PFSK-1 (cell line): ENCODE data around the gene TTLL7.

Experiments used
- FOXP2 ChIP-seq: optimal IDR thresholded peaks from 2 replicates; pipeline ENCODE3; 2011; ENCODE audit warnings: borderline replicate concordance, control low read depth, inconsistent platforms; ENCODE audit not compliant: insufficient read depth; ENCODE audit errors: extremely low read length, extremely low read depth
- POLR2AphosphoS5 ChIP-seq: IDR thresholded peaks from 2 replicates; pipeline ENCODE4 v1.6.1; 2012; ENCODE audit warnings: low read depth, mild to moderate bottlenecking, control low read depth, low read length, moderate library complexity
- REST ChIP-seq, 2 experiments: IDR thresholded peaks; 2 replicates each; pipeline versions ENCODE4 v1.6.1 to v1.8.0; 2011 to 2012; ENCODE audit warnings: low read depth in 2 of 2, low read length in 2 of 2, control low read depth in 1 of 2, inconsistent platforms in 1 of 2, mild to moderate bottlenecking in 1 of 2, moderate library complexity in 1 of 2; ENCODE audit not compliant: insufficient read depth in 1 of 2
- SIN3A ChIP-seq: IDR thresholded peaks from 2 replicates; pipeline ENCODE4 v1.6.1; 2012; ENCODE audit warnings: mild to moderate bottlenecking, low read length, moderate library complexity, borderline replicate concordance; ENCODE audit not compliant: insufficient read depth
- TAF1 ChIP-seq: IDR thresholded peaks from 2 replicates; pipeline ENCODE4 v1.6.1; 2012; ENCODE audit warnings: low read length, control low read depth, borderline replicate concordance; ENCODE audit not compliant: insufficient read depth

Gene TTLL7

GRCh38 chr1:84000954-84001495 lies 2.1 kb upstream of the TTLL7 start:
- TF ChIP-seq FOXP2, result no peak
- TF ChIP-seq POLR2AphosphoS5, result no peak
- no peak for TF ChIP-seq TAF1
- no peak for TF ChIP-seq SIN3A
- TF ChIP-seq REST (IDR thresholded peaks at IDR 0.05; ENCODE audit: insufficient read depth in 1 of 2, low read depth in 2 of 2, low read length in 2 of 2), result no peak

DNA sequence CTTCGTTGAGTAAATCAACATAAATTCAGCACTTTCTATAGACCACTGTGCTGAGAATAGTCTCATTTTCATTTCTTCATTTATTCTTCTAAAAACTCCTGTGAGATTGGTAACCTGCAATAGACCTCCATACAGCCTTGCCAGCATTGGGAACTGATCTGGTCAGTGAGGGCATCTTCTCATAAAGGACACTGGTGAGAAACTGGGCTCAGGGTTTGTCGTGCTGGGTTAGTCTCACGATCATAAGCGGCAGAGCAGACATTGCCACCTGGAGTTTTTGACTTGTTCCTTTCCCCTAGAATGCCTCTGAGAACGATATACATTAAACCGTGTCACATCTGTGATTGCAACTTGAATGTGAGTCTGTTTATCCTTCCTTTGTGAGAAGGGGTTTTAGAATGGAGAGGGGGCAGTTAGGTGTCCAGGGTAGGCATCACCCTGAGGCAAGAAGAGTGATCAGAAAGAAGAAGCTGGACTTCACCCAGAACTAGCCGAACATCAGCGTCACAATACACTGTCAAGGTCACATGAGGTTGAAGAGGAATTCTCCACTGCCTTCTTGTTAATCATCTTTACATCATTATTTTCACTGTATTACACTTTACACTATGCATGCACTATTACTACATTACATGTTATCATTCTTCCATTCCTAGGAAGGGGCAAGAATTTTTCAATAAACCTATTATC lies 1.4 kb upstream of the TTLL7 start:
- TF ChIP-seq TAF1, result no peak
- no peak for TF ChIP-seq POLR2AphosphoS5
- TF ChIP-seq SIN3A, result no peak
- no peak for TF ChIP-seq REST (IDR thresholded peaks at IDR 0.05; ENCODE audit: insufficient read depth in 1 of 2, low read depth in 2 of 2, low read length in 2 of 2)
- no peak for TF ChIP-seq FOXP2

DNA sequence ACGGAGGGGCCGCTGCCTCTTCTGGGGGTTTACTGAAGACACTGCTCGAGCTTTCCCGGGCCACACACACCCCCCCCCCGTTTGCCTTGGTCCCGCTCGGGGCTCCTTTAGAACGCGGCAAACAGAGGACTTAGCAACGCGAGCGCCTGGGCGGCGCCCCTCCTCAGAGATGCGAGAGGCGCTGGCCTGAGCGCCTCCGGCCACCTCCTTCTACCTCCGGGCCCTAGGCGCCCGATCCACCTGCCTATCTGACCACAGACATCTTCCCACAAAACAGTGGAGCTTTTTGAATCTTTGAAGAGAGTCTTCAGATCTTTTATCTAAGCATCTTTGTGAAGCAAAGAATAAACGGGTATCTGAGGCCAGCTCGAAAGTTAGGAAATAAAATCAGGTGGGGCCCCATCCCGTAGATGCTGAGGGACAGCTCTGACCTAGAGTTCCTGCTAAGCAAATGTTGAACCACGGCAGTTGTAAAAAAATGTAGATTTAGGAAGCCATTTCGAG lies 436 bp upstream of the TTLL7 start:
- no peak for TF ChIP-seq REST (IDR thresholded peaks at IDR 0.05; ENCODE audit: insufficient read depth in 1 of 2, low read depth in 2 of 2, low read length in 2 of 2)
- TF ChIP-seq TAF1, result no peak
- no peak for TF ChIP-seq POLR2AphosphoS5
- TF ChIP-seq FOXP2, result no peak
- no peak for TF ChIP-seq SIN3A

GRCh38 chr1:83998205-83998497 lies 781 bp downstream of the TTLL7 start:
- TF ChIP-seq FOXP2 (no peak), SIN3A (no peak), REST (IDR thresholded peaks at IDR 0.05; ENCODE audit: insufficient read depth in 1 of 2, low read depth in 2 of 2, low read length in 2 of 2) (no peak), TAF1 (no peak), POLR2AphosphoS5 (no peak)

- TF ChIP-seq TAF1 (no peak), SIN3A (no peak), POLR2AphosphoS5 (no peak), REST (IDR thresholded peaks at IDR 0.05; ENCODE audit: insufficient read depth in 1 of 2, low read depth in 2 of 2, low read length in 2 of 2) (no peak), FOXP2 (no peak)
These were observed 1.3 kb downstream of the TTLL7 start for GRCh38 chr1:83997631-83998030.
